GM18498 (cell line): ENCODE measurements around the gene MEOX2.

ENCODE experiments used
- ATAC-seq: cut with Tn5 transposase; IDR thresholded peaks from one replicate; pipeline ENCODE4 v1.9.1; 2021; ENCODE audit warnings: mild to moderate bottlenecking, moderate library complexity; ENCODE audit not compliant: unreplicated experiment

MEOX2 gene

DNA sequence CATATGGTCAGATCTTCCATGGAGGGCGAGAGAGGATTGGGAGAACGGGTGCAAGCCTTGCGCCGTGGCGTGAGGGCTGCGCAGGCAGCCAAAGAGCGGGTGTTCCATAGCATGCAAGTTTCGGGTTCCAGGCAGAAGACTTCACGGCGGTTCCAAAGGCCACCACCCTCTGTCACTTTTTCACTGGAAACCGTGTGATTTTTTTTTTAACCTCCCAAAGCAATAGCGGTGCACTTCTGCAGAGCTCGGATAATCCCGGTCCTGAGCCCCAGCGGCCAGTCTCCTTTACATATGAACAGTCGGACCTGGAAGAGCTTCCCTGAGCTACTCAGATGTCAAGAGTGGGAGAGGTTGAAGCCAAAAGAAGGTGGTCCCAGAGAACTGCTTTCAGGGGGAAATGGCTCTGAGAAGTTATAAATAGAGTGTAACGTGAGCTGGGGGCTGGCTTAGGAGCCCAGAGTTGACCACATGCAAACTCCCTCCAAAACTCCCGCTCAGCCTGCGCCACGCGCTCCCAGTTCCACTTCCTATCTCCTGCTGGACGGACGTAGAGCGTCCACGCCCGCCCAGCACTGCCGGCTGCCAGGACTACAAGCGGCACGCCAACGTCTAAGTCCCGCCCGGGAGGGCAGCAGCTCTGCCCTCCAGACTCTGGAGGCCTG lies at the start of gene MEOX2:
Gene MEOX2, minus strand, starts transcription at position 389 of the 662 bp plus-strand sequence. Its CDS starts 281 bp downstream, at position 108.
- no peak for ATAC-seq

DNA sequence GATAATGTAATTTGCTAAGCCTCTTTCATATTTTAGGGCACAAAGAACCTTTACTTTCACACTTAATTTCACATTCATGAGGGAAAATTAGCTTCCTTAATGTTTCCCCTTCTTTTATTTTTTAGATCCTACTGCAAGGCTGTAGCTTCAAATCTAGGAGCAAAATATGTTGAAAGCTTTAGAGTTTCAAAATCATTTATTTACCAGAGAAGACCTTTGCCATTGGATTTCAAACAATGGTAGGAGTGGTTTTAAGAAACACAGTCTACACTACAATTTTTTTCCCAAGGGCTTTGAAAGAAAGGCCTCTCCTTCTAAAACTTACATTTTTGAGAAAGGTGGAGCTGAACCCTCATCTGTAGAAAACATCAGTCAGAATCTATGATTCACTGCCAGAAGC lies 43.3 kb upstream of the MEOX2 start:
- no peak for ATAC-seq

DNA sequence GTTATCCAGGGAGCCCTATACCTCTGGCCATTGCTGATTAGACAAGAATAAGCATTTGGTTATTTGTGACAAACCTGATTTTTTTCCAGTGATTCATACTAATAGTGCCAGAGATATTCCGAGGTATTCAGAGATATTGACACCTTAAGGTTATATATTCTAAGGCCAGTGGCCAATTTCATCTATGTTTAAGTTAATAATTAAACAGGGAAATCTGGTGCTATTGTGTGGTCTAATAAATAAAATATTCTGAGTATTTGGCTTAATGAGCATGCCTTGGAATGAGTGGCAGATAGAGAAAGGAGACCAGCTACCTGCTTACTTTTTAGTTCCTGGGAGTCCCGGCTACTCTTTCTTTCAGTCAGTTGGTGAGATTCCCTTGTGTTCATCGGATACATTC lies 38.6 kb upstream of the MEOX2 start:
- ATAC-seq = no peak

DNA sequence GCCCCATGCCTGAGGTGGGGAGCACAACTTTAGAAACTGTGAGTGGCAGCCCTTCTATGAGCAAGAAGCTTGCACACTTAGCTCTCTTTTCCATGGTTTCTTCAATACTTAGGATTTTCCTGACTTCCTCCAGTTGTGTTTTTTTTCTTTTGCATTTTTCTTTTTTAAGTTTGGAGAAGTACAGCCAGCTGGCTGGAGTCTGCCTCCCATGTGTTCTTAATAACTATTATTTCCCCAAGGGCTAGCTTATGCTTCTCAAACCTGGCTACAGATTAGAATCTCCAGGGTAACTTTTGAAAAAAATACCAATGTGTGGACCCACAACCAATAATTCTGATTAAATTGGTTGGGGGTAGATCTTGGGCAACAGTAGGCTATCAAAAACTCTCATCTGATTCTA lies 37.4 kb upstream of the MEOX2 start:
- no peak for ATAC-seq

DNA sequence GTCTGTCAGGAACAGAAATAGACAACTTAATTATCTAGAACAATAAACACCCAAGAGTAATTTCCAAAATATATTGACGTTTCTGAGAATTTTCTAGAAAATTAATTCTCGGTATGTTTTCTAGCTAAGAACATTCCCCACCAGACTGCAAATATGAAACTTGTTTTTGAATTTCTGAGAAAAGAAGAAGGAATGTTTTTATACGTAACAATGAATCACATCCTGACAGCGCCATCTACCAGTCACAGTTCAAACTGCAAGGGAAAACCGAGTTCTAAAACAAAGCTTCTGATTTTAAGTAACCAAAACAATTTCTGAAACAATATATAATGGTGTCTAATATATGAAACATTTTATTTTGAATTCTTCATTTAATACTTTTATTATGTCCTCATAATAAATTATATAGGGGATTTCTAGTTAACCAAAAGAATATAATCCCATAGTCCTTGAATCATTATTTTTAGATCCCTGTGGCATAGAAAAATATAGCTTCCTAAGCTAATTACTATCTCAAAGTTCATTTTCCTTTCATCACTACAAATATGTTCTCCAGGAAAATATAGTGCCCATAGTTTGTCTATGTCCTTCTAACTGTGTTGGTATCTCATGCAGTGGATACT lies 34.5 kb upstream of the MEOX2 start:
- ATAC-seq = no peak

DNA sequence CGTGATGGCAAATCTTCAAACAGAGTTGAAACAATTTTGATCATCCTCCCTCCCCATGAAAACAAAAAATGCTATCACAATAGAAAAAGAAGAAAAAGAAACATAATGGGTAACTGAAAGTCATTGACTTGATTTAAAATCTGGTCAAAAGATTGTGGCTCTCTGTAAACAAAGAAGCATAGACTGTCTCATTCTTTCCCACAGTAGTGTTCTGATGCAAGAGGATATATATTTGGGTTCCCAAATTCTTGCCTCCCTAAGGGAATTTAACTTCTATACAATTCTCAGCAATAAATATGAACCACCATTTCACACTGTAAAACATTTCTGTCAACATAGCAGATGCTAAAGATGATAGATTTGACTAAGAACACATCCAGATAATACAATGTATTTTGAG lies 32.8 kb upstream of the MEOX2 start:
- no peak for ATAC-seq

DNA sequence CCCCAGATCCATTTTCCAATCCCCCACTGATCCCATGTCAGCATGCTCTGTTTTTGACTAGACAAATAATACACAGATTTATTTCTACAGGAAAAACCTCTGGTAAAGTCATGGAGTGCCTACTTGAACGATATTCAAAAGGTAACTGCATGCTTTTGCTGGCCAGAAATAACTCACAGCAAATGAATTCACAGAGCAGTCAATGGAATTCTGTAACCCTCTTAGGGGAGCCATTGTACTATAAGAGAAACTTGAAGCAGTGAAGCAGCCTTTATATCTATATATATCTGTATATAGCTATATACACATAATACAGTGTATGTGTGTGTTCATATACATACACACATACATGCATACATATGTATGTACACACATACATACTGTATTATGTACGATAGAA lies 29.0 kb upstream of the MEOX2 start:
- ATAC-seq = no peak

DNA sequence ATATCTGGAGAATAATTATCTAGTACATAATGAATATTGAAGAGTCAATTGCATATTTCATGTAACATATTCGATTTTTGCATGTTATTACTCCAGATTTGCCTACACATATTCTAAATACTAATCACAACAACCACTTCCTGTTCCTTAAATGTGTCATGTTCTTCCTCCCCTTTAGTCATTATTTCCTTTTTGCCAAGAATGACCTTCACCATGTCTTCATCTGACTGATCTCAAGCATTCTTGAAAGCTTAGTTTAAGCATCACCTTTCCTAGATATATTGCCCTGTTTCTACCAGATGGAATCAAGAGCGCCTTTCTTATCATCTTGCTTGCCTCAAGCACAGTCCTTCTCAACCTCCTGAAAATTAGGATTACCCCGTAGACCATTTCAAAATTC lies 23.5 kb upstream of the MEOX2 start:
- ATAC-seq = no peak

DNA sequence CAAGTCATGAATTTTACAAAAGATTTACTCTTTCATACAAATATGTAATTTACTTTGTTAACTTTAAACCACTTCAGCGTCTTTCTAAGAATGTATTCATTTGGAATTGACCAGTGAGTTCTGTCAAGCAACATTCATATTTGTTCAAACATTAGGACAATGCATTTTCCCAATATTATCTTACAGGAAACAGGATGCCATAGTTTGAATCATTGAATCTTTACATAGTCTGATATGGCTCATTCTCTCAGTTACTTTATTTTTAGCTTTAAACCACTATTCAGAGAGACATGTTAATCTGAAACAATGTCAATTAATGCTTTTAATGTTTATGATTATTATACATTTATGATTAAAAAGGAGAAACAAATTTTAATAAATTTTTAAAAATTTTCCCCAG lies 21.1 kb upstream of the MEOX2 start:
- no peak for ATAC-seq

DNA sequence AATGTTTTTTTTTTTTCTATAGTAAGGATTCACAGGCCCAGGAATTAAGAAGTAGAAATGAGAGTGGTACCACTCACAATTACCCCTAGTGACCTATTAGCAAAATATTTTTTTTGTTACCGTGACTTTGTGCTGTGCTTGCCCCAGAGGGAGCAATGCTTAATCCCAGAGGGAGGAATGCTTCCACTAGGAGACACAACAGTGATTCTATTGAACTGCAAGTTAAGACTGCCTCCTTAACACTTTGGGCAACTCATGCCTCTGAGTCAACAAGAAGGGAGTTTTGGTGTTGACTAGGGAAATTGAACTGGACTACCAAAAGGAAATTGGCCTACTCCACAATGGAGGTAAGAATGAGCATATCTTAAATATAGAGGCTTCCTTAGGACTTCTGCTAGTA lies 17.2 kb upstream of the MEOX2 start:
- ATAC-seq = no peak

DNA sequence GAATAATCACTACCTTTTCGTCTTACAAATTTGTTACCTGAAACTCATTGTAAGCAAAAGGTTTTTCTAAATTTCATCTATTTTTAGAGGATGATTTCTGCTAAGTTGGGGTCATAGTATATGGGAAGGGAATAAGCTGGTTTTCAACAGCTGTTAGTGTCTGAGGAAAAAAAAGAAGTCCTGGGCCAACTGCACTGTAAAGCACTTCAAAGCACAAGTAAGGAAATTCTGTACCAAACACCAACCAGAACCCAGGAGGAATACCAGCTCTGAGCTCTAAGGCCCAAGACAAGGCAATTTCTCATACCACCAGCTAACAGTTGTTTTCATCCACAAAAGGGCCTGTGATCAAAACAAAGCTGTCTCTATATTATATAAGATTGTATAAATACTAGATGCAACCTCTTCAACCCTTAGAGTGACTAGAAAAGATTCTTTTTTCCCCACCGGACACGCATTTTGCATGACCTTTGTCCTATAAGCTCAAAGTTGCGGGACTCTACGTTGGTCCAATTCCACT lies 6.1 kb upstream of the MEOX2 start:
- no peak for ATAC-seq

DNA sequence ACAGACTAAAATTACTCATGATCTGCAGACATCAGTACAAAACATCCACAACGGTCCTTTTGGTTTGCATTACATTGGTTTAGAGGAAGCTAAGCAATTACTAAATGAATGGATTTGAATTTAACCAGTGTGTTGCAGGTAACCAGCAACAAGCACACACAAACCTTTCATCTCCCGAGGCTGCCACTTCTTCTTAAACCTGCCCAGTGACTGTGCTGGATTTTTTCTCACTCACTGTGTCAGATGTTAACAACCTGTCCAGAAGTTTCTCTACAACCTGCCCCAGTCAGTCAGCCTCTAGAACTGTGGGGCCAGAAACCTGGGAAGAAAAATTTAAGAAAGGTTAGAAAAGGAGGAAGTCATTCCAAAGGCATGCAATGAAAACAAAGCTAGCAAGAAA lies 2.4 kb upstream of the MEOX2 start:
- no peak for ATAC-seq

DNA sequence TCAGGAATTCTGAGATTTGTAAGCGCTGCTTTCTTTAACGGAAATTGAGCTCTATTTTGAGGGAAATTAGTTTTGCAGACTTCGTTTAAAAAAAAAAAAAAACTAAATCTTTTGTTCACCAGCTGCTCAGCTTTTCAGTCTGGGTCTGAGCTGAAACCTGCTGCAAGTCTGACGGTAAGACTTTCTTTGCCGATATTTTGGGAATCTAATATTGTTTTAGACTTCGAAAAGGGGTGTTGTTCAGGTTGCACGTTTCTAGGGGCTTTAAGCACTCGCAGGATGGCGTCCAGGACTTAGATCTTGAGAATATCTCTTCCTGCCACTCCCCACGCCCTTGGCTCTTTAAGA lies 1.8 kb upstream of the MEOX2 start:
- no peak for ATAC-seq

DNA sequence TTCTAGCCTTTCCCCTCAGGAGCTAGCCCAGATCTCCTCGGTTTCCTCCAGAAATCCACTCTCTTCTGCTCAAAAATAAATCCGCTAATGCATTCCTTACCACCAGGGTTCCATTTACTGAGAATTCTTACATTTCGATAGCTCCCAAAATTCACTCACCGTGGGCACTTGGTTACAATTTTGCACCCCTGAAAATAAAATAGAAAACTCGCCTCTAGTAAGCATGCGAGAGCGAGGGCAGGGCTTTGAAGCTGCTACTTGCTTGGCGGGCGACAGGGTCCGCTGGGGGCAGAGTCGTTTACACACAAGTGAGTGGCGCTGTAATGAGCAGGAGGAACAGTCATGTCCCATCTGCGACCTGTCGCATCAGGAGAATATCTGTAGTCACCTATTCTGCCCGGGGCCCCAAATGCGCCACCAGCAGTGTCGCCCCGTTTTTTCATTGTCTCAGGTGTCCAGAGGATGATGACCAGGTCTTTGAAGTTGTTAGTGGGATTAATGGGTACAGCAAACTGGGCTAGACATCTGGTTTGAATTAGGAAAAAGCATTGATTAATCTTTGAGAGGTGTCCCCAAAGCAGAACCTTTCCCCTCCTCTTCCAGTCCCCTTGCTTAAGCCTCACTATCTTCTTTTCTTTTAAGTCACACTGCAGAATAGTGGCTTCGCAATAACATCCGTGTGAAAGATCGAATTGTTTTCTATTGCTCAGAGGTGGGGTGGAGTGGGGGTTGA lies 1.2 kb upstream of the MEOX2 start:
- no peak for ATAC-seq

DNA sequence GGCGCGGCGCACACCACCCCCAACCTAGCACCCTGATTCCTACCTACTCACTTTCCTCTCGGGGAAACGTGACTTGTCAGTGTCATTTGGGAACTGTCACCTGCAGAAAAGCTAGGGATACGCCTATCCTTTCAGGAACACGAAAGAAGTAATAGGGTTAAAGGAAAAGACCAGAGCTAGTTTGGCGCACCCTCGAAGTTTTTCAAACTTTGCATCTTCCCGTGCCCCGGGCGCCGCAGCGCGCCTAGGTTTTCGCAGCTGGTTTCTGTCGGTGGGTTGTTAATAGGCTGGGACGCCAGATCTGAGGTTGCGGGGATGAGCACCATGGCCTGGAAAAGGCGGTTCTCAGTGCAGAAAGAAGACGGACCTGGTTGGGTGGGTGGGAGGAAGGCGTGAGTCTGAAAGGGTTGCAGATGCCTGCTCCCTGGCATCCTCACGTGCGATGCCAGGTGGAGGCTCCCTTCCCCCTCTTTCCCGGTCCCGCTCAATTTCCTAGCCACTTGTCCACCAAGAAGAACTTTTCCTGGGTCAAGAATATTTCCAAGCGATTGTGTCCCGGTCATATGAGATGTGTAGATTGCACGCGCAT lies 568 bp upstream of the MEOX2 start:
- no peak for ATAC-seq

DNA sequence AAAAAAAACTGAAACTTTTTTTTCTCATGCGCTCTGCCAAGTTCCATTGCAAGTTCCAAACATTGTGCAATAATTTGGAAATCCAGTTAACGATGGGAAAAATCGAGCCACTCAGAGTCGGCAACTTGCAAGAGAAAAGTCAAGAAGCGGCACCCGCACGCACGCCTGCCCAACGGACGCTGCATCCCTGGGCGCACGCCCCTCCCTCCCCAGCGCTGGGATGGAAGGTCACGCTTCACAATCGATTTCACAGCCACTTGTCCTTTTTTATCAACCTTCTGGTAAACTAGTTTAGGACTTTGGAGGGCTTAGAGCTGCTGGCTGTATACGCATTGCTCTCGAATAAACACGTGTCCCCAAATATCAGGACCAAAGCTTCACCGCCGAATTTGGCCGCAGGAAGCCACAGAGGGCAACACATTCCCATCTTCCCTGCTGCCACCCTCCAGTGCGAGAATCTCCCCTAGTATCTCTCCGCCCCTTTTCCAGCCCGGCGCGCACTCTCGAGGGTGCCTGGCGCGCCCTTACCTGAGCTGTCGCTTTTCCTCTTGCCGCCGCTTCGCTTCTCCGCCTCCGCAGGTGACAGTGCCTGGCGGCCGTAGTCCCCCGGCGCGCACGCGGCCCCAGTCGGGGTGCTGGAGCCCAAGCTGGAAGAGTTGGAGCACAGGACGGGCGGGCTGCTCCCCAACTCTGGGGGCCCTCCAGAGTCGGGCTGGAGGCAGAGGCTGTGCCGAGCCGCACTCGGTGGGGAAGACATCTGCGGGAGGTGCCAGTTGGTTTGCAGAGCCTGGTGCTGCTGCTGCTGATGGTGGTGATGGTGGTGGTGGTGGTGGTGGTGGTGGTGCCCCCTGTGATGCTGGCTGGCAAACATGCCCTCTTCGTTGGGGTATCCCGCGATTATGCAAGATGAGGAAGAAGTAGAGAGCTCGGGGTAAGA lies 857 bp downstream of the MEOX2 start:
- ATAC-seq = no peak

DNA sequence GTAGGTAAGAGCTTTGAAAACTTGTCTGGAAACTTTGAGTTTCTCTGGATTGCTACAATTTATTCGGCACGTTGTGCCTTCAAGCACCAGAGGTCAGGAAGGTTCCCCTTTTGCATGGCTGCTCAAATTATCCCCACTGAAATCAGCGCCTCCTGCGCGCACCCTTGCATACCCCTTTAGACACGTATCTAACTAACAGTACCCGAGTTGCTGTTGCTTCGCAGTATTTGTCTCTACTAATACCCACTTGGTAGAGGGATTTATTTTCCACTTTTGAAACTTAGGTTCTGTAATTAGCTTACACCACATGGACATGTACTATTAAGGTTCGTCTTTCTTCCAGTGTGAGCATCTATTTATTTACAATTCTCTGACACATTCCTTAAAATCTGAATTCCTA lies 1.6 kb downstream of the MEOX2 start:
- ATAC-seq = no peak

DNA sequence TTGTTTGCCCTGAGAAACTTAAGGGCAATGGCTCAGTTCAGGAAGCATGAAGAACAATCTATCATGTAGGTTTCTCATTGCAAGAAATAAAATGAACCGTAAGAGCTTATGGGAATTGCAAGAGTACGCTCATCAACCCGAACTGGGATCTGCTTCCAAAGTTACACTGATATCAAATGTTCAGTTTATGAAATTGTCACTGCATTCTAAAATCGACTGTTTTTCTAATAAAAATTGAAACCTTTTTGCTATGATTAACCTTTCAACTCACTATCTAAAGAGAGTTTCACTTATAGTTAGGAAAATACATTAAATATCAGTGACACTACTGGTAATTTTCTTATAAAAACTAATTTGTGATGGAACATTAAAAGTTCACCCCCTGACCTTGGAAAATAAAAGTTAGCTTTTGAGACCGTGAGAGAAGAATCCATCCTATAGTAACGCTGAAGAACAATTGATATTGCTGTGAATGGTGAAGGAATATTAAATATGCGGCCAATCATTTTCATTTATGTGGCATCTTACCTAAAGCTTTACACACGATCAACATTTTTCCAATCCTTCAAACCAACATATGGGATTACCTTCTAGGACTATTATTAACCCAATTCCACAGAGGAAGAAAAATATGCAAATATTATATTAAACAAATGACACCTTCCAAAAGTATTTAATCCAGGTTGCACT lies 2.2 kb downstream of the MEOX2 start:
- ATAC-seq = no peak

DNA sequence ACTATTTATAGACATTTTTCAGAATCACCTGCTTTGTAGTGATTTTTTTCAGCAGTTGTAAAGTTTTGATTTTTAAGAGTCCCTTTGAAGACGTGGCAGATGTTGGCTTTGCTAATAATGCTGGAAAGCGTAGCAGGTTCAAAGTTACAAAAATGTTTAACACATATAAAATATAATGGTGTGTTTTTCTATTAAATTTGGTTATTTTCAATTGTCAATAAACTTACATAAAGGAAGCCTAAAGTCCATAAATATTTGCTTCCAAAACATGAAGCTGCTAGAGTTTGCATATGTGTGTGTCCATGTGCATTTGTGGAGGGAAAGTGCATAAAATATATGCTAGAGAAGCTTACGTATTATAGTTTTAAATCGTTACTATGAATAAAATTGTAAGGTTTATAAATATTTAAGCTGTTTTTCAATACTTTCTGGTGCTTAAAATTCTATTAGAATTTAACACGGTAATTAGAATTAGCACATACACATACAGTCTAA lies 3.7 kb downstream of the MEOX2 start:
- no peak for ATAC-seq

DNA sequence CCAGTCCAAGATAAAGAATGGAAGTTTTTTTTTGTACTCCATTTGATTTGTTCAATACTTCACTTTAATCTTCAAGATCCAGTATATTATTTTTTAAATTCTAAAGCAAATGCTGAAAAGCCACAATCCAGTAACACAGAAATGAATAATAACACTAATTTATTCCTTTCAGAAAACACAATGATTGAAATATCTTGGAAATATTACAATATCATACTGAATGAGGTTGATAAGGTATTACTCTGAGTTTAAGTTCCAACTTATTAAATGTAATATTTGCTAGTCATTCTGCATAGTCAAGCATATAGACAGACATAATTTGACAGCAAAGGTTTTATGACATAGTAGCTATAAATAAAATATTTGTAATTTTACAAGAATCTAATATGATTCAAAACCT lies 4.4 kb downstream of the MEOX2 start:
- ATAC-seq = no peak
